Measurements from ENCODE around the gene KDM1B. TPM values are rescaled to one million over a fixed set of nuclear protein-coding genes. Genes with fewer than 3 reads are reported as not detected.

The KDM1B gene
- total RNA-seq, 2 donors from 2014 or later, result 28.4 to 43.5 TPM

DNA sequence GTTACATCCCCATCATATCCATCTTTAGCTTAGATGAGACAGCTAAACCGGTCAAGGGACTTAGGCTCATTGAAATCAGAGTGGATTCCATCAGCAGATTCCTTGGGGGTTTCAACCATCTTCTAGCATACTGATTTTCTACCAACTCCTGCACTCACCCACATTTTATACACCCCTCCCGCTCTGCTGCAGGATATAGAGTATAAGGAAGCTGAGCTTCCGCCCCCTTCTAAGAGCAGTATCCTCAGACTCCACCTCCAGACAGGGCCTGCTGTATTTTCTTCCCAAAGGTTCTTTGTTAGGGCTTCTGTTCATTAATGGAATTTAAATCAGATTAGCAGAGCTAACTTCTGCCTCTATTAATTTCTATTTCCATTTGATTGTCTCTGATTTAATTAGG is 22.9 kb upstream of the KDM1B start:
- Histone ChIP-seq H3K27ac (no peak overlapping the region), H3K4me1 (no peaks in the 10 kb centered on the region), H3K9ac (ENCODE audit: low read depth in 2 of 2, low read length in 2 of 2) (no peak overlapping the region), H3K27me3 (no peaks in the 10 kb centered on the region), H3K9me3 (no peaks in the 10 kb centered on the region), H3K4me3 (no peak overlapping the region), H3K36me3 (no peaks in the 10 kb centered on the region)
- TF ChIP-seq, protein P1, sequence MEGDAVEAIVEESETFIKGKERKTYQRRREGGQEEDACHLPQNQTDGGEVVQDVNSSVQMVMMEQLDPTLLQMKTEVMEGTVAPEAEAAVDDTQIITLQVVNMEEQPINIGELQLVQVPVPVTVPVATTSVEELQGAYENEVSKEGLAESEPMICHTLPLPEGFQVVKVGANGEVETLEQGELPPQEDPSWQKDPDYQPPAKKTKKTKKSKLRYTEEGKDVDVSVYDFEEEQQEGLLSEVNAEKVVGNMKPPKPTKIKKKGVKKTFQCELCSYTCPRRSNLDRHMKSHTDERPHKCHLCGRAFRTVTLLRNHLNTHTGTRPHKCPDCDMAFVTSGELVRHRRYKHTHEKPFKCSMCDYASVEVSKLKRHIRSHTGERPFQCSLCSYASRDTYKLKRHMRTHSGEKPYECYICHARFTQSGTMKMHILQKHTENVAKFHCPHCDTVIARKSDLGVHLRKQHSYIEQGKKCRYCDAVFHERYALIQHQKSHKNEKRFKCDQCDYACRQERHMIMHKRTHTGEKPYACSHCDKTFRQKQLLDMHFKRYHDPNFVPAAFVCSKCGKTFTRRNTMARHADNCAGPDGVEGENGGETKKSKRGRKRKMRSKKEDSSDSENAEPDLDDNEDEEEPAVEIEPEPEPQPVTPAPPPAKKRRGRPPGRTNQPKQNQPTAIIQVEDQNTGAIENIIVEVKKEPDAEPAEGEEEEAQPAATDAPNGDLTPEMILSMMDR (IDR thresholded peaks at IDR 0.05), result no peak
- intact Hi-C loops (cut with DNase I), result no loop called here
- no peak for DNase-seq

- DNase-seq, result no peak
- no peaks in the 10 kb centered on the region for H3K4me1 ChIP-seq
- TF ChIP-seq, protein P1 (IDR thresholded peaks at IDR 0.05), result no peak
- H3K9ac ChIP-seq (ENCODE audit: low read depth in 2 of 2, low read length in 2 of 2), result no peak overlapping the region
- H3K4me3 ChIP-seq, result no peak overlapping the region
- no peak overlapping the region for H3K27ac ChIP-seq
- no peaks in the 10 kb centered on the region for H3K9me3 ChIP-seq
- no peaks in the 10 kb centered on the region for H3K36me3 ChIP-seq
- no peaks in the 10 kb centered on the region for H3K27me3 ChIP-seq
- intact Hi-C loops (cut with DNase I), result no loop called here
Measured at GRCh38 chr6:18135171-18135570, 20.1 kb upstream of the KDM1B start.

DNA sequence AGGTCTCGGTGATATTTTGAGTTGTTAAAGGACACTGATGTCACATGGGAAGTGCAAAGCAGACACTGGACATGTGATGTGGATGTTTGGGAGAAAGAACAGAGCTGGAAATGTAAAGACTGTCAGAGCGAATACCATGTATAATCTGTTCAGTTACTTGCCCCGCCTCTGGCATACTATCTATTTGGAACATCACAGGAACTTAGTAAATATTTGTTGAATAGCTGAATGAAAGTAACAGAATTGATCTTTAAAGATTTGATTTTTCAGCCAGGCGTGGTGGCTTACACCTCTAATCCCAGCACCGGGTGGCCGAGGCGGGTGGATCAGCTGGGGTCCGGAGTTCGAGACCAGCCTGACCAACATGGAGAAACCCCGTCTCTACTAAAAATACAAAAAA is 19.0 kb upstream of the KDM1B start:
- Histone ChIP-seq H3K4me1 (peaks cover 3% of the 10 kb centered on the region), H3K9ac (ENCODE audit: low read depth in 2 of 2, low read length in 2 of 2) (no peak overlapping the region), H3K36me3 (no peaks in the 10 kb centered on the region), H3K4me3 (no peak overlapping the region), H3K27ac (no peak overlapping the region), H3K9me3 (no peaks in the 10 kb centered on the region), H3K27me3 (no peaks in the 10 kb centered on the region)
- no peak for DNase-seq
- TF ChIP-seq, protein P1 (IDR thresholded peaks at IDR 0.05), result no peak
- intact Hi-C loops (cut with DNase I), result no loop called here

- Histone ChIP-seq H3K36me3 (no peaks in the 10 kb centered on the region), H3K4me1 (peaks cover 3% of the 10 kb centered on the region), H3K9me3 (no peaks in the 10 kb centered on the region), H3K27ac (no peak overlapping the region), H3K4me3 (no peak overlapping the region), H3K9ac (ENCODE audit: low read depth in 2 of 2, low read length in 2 of 2) (no peak overlapping the region), H3K27me3 (no peaks in the 10 kb centered on the region)
- TF ChIP-seq, protein P1 (IDR thresholded peaks at IDR 0.05), result no peak
- DNase-seq, result no peak
- intact Hi-C loops (cut with DNase I), result no loop called here
Measured at GRCh38 chr6:18138906-18139305, 16.3 kb upstream of the KDM1B start.

DNA sequence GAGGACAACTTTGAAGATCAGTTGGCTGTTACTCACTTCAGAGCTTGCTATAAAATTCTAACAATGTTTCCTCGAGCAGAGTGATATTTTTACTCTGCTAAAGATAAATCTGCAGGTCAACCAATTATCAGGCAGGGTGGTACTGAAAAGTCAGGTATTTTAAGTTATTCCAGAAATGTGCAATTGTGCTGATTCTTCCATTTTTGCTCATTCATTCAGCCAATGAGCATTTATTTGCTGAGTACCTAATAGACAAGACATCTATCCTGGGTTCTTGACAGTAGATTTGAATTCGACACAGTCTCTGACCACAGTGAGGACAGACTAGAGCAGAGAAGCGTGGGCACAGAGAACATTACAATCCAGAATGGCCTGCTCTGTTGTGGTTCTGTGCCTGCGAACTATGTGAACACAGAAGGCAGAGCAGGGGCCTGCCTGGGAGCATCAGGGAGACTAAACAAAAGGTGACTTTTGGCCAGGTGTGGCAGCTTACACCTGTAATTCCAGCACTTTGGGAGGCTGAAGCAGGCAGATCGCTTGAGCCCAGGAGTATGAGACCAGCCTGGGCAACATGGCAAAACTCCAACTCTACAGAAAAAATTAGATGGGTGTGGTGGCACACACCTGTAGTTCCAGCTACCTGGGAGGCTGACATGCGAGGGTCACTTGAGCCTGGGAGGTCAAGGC is 15.1 kb upstream of the KDM1B start:
- Histone ChIP-seq H3K27me3 (no peaks in the 10 kb centered on the region), H3K27ac (peak overlapping the region; percentile 41), H3K36me3 (no peaks in the 10 kb centered on the region), H3K4me3 (no peak overlapping the region), H3K9ac (ENCODE audit: low read depth in 2 of 2, low read length in 2 of 2) (no peak overlapping the region), H3K4me1 (peaks cover 3% of the 10 kb centered on the region), H3K9me3 (no peaks in the 10 kb centered on the region)
- TF ChIP-seq, protein P1 (IDR thresholded peaks at IDR 0.05), result no peak
- peak; percentile 66 for DNase-seq
- intact Hi-C loops (cut with DNase I), result no loop called here

Data from colonic mucosa (tissue), 4 donors.